Stimulated activated CD8-positive, alpha-beta memory T cell treated with anti-CD3 and anti-CD28 coated beads, Interleukin-15, amount 100 ng/mL, for 1 hour (primary cell): ENCODE measurements around the gene PLEK.
A peak's percentile ranks its signal among the peaks of the same experiment; 100 is the strongest.
"Not testable (repeated sequence)": the region's sequence is repeated elsewhere in the genome, so short reads cannot be mapped to it uniquely, and the experiment has no call there.

Experiments
- DNase-seq: peaks from one replicate; pipeline ENCODE4 v3.0.0-alpha.2; 2020; ENCODE audit warnings: low read depth

PLEK gene

GRCh38 chr2:68352651-68353391 lies 12.3 kb upstream of the PLEK start:
- no peak for DNase-seq

DNA sequence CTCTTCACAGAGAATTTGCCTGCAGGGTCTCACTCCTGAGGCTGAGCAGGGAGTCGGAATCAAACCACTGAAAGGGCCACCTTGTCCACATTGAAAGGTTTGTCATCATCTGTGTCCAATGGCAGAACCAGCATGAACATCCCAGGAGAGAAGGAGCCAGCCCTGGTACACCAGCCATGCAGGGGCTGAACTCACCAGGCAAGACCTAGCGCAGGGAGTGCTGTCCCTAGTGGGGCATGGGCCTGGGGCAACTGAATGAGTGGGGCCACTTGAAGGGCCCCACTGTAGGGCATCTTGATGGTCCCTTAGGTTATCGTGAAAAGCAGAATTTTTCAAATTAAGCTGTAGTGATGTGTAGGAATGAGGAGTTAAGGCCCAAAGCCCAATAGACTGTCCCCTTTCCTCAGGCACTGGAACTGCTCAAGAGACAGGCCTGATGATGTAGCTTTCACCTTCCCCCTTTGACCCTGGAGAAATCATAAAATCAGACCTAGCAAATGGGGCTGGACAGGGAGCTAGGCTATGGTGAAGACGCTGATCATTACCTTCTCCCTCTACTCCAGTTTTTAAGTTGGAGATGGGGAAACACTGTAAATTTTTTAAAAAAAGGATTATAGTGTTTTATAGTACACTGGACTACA lies 8.4 kb upstream of the PLEK start:
- no peak for DNase-seq

DNA sequence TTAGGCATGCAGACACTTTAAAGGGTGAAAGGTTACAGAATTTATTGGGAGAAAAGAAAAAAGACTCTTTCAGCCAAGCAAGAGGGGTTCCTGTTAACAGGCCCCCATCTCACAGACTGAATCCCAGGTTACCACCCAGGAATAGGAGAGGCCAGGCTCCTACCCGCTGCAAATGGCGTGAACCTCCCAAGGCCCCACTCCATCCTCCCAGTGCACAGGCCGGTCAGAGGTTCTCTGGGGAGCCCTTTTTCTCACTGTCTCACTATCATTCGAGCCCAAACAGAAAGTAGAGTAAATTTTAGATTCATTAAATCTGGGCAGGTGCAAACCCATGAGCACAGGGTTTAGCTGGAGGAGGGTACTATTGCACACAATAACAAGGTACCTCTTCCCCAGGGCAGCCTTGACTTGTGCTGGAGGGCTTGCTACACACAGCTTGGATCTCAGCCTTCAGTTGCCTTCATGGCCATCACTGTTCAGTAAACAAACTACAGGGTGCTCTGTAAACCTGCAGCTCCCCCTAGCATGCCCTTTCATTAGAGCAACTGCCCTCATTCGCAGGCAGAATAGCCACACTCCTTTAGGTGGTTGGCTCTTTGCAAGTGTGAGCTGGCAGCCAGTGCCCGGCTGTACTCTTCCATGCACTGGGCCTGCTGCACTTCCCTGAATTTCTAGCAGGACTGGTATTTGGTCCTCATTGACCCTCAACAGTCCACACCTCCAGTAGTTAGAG lies 7.3 kb upstream of the PLEK start:
- DNase-seq: no peak

DNA sequence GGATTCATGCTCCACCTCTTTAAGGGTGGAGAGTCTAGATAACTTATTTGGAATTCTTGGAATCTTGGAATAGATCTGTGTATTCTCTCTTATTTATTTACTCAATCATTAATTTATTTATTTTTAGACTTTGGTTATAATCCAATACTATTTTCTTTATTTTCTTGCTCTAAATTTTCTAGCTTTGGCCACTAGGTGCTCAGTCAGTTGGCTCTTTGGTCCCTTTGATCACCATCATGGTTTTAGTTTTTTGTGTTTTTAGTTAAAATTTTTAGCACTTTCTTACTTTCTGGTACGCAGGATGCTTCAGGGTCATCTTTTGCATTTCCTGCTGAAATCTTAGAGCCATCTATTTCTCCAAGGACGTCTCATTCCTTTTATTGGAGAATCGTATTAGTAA lies 5.2 kb upstream of the PLEK start:
- no peak for DNase-seq

- DNase-seq: peak; percentile 63
These were observed 3.0 kb upstream of the PLEK start for GRCh38 chr2:68362069-68362468.

GRCh38 chr2:68362749-68363148 lies 2.3 kb upstream of the PLEK start:
- DNase-seq: no peak

DNA sequence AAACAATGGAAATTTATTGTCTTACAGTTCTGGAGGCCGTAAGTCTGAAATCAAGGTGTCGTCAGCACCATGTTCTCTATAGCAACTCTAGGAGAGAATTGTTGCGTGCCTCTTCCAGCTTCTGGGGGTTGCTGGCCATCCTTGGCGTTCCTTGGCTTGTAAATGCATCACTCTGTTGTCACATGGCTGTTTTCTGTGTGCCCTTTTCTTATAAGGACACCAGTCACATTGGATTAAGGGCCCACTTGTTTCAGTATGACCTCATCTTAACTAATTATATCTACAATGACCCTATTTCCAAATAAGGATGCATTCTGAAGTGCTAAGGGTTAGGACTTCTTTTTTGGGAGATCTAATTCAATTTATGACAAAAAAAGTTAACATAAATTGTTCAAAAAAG lies 1.4 kb upstream of the PLEK start:
- DNase-seq: no peak

DNA sequence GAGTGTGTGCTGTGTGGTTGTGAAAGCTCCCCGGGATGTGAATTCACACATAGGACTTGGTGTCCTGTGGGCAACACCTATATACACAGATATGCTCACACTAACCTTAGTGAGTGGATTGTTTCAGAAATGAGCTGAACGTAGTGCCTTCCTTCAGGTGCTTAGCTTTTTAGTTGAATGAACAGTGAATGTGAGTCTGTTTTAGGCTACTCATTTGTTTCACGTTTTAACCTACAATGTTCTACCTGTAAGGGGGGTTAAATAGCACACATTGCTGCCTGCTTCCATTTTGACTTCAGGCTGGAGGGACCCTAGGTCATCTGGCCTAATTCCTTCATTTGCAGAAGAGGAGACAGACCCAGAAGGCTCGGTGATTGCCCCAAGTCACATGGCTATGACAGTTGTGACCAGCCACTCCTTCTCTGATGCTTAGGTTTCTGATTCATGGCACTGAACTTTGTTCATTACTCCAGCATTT lies 1.0 kb downstream of the PLEK start:
- DNase-seq: no peak

DNA sequence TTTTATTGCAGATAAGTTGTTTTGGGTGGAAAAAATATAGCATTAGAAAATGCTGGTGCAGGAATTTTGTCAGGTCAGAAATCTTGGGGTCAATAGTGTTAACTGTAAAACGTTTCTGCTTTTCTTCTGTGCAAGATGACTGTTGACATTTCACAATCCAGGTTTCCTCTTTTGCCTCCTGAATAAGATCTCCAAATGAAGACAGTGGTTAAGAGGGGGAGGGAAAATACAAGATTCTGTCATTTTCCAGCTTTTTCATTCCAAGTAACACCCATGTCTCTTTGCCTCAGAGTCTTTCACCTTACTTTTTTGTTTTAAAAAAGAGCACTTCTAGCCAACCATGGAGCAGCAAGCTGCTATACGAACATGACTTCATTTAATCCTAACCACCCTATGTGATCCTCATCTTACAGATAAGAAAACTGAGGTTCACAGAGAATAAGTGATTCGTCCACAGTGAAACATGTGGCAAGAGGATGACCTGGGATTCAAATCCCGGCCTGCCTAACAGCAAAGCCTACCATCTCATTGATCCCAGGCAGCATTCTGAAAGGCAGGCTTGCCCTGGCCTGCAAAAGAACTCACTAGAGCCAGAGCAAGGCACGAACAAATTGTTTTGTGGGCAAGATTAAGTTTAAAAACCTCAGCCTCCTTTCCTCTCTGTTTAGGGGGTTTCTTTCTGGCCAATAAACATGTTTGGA lies 3.0 kb downstream of the PLEK start:
- DNase-seq: no peak

- DNase-seq: no peak
These were observed 3.7 kb downstream of the PLEK start for GRCh38 chr2:68368654-68369336.

GRCh38 chr2:68369337-68369734 lies 4.3 kb downstream of the PLEK start:
- DNase-seq: no peak

GRCh38 chr2:68371138-68371537 lies 6.1 kb downstream of the PLEK start:
- no peak for DNase-seq

DNA sequence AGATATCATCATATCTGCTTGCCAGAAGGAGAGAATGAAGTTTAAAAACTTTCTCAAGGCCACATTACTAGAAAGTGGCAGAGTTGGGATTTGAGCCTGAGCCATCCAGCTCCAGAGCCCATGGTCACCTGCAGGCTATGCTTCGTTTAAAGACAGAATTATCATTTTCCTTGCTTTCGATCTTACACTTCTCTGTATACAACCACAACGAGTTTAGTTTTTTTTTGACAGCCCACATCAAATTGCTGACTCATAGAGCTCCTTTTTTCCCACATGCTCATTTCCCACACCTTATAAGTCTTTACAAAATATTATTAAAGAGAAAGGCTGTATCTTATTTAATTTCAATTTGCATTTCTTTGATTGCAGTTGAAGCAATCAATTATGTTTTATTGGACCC lies 6.5 kb downstream of the PLEK start:
- no peak for DNase-seq

- no peak for DNase-seq
These were observed 7.4 kb downstream of the PLEK start for GRCh38 chr2:68372485-68372884.

- DNase-seq: no peak
These were observed 9.1 kb downstream of the PLEK start for GRCh38 chr2:68374184-68374583.

DNA sequence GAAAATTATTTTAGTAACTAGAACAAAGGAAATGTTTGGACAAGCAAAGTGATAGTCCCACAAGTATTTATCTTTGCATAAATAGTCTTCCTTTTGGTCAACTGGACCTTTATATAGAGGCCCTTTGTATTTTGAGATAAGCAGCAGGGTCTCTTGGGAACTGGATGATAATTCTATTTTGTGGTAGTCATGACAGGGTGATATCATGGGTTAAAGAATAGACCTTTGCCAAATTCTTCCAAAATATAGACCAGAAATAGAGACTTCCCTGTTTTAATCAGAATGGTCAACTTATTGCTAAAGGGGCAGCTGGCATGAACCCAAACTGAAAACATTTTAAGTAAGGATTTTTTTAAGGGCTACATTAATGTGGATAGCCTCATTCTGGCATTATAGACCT lies 10.5 kb downstream of the PLEK start:
- DNase-seq: no peak

DNA sequence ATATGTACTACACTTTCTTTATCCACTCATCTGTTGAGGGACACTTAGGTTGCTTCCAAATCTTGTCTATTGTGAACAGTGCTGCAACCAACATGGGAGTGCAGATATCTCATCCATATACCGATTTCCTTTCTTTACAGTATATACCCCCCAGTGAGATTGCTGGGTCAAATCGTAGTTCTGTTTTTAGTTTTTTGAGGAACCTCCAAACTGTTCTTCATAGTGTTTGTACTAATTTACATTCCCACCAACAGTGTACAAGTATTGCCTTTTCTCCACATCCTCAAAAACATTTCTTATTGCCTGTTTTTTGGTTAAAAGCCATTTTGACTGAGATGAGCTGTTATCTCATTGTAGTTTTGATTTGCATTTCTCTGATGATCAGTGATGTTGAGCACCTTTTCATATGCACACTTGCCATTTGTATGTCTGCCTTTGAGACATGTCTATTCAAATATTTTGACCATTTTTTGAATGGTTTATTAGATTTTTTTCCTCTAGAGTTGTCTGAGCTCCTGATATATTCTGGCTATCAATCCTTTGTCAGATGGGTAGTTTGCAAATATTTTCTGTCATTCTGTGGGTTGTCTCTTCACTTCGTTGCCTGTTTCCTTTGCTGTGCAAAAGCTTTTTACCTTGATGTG lies 12.2 kb downstream of the PLEK start:
- DNase-seq: no peak

- DNase-seq: not testable (repeated sequence)
These were observed 13.7 kb downstream of the PLEK start for GRCh38 chr2:68378779-68379178.

GRCh38 chr2:68379184-68379708 lies 14.2 kb downstream of the PLEK start:
- no peak for DNase-seq

DNA sequence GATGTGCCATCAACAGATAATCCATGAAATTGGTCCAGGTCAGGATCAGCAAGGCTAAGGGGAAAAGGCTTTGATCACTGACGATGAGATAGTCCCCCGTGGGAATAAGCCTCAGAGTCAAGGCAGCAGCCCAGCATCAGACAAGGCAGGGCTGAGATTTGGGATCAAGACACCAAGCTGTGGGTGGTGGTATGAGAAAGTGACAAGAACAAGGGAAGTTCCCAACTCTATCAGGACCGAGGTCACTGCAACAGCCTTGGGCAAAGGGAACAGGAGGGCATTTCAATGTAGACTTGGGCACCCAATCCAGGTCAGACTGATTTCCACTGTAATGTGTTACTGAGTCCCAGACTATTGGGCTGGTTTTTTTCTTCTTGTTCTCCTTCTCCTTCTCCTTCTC lies 18.7 kb downstream of the PLEK start:
- DNase-seq: no peak

DNA sequence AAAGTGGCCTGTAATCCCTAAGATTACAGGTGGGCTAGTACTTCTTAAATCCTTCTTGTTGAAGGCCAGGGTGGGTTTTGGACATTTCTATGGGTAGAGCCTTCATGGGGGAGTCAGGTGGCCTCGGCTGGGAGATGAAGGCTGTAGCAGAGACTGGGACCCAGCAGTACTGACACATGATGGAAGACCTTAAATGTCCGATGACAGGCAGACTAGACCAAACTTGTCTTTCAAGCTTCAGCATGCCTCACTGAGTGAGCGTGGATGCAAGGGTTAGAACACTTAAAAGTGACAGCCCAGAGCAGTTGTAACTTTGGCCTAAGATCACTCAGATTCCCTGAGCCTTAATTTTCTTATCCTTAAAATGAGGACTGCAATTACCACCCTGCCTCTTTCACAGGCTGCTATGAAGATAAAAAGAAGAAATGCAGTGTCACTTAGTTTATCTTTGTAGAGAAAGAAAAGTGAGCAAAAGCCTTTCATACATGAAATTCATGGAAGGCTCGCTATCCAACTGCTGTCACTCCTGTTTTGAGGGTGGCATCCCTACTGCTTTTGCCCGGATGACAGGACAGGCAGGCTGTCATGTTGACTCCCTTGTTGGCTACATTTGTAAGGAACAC lies 19.5 kb downstream of the PLEK start:
- no peak for DNase-seq
